Mammary epithelial cell (primary cell): ENCODE data around the gene TLX2.

Experiments
- EZH2 ChIP-seq: IDR thresholded peaks from 2 replicates; pipeline ENCODE4 v1.6.1; 2012; ENCODE audit warnings: low read length, inconsistent platforms, borderline replicate concordance
- TF ChIP-seq, protein P1 (sequence below), 2 donors: IDR thresholded peaks in 1 of 2; conservative IDR thresholded peaks in 1 of 2; 2 replicates each; pipeline ENCODE4 v1.5.1; 2011 to 2012; ENCODE audit warnings: inconsistent platforms in 2 of 2, low read length in 2 of 2, mild to moderate bottlenecking in 2 of 2, control low read depth in 1 of 2, low read depth in 1 of 2; ENCODE audit not compliant: insufficient read depth in 1 of 2; ENCODE audit errors: extremely low read depth in 1 of 2

GRCh38 chr2:74527741-74528140 is 13.5 kb downstream of the TLX2 start:
- TF ChIP-seq, protein P1, sequence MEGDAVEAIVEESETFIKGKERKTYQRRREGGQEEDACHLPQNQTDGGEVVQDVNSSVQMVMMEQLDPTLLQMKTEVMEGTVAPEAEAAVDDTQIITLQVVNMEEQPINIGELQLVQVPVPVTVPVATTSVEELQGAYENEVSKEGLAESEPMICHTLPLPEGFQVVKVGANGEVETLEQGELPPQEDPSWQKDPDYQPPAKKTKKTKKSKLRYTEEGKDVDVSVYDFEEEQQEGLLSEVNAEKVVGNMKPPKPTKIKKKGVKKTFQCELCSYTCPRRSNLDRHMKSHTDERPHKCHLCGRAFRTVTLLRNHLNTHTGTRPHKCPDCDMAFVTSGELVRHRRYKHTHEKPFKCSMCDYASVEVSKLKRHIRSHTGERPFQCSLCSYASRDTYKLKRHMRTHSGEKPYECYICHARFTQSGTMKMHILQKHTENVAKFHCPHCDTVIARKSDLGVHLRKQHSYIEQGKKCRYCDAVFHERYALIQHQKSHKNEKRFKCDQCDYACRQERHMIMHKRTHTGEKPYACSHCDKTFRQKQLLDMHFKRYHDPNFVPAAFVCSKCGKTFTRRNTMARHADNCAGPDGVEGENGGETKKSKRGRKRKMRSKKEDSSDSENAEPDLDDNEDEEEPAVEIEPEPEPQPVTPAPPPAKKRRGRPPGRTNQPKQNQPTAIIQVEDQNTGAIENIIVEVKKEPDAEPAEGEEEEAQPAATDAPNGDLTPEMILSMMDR (conservative IDR thresholded peaks at IDR 0.05 in 1 of 2, IDR thresholded peaks at IDR 0.05 in 1 of 2; ENCODE audit: extremely low read depth in 1 of 2, insufficient read depth in 1 of 2, low read depth in 1 of 2, low read length in 2 of 2) = no peak
- no peak for TF ChIP-seq EZH2
